Measurements from ENCODE around the gene LTBR. TPM values are rescaled to one million over a fixed set of nuclear protein-coding genes. Genes with fewer than 3 reads are reported as not detected.

The LTBR gene
- total and polyA plus RNA-seq, 2 experiments from 2014 or later: 42.4 to 79.8 TPM

GRCh38 chr12:6367065-6367968 is 16.6 kb upstream of the LTBR start:
- whole genome bisulfite sequencing (ENCODE audit: low lambda C conversion rate, missing lambda C conversion rate): 68% methylated on average over 11 of the region's 11 CpGs
- Histone ChIP-seq H3K9me2 (replicated peaks; ENCODE audit: insufficient read depth) (no peaks in the 10 kb centered on the region), H3K27ac (no peak overlapping the region), H3K9me3 (ENCODE audit: low read depth) (no peaks in the 10 kb centered on the region), H3K27me3 (no peaks in the 10 kb centered on the region), H4K20me1 (ENCODE audit: insufficient read depth, poor library complexity, severe bottlenecking) (no peaks in the 10 kb centered on the region), H3K4me2 (no peak overlapping the region), H3K4me1 (ENCODE audit: insufficient read depth) (peaks cover 24% of the 10 kb centered on the region), H3K4me3 (no peak overlapping the region), H2AFZ (no peak overlapping the region), H3K36me3 (replicated peaks; ENCODE audit: insufficient read depth, low read depth) (no peaks in the 10 kb centered on the region), H3K79me2 (peaks cover 15% of the 10 kb centered on the region)
- no peak for TF ChIP-seq EZH2 (IDR thresholded peaks at IDR 0.05; ENCODE audit: borderline replicate concordance)
- peak; percentile 32 for TF ChIP-seq CTCF (IDR thresholded peaks at IDR 0.05; ENCODE audit: poor library complexity)
- no peak for TF ChIP-seq EZH2phosphoT487 (IDR thresholded peaks at IDR 0.05; ENCODE audit: low read depth, severe bottlenecking, unreplicated experiment)
- DNase-seq (ENCODE audit: low spot score): no peak

DNA sequence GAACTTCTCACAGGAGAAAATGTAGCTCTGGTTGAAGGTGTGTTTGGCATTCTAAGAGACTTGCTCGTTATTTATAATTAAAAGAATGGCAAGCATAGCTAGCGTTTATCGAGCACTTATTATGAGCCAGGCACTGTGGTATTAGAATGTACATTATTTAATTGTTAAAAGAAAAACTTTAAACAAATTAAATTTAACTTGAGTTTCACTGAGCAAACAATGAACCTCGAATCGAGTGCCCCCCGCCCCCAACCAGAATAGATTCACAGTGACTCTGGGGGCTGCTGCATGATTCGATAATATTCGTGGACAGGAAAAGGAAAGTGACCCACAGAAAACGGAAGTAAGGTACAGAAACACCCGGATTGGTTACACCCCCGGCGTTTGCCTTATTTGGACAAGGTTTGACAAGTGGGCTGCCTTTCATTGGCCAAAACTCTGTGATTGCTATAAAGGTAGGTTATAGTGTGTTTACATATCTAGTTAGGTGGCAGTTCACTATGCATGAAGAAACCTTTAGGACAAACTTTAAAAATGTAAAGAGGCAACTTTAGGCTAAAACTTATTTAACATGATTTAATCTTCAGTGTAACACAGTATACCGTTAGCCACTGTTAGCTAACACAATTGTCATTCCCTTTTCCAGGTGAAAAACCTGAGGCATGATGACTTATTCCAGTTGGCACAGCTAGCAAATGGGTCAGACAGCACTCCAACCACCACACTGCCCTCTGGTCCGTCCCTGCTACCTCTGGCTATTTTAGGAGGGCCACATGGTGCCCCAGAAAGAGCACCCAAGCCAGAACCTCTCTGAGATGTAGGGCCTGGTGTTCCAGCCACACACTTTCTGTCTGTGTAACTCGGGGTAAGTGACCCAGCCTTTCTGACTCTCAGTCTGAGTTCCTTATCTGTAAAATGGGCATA is 15.7 kb upstream of the LTBR start:
- Histone ChIP-seq H3K36me3 (replicated peaks; ENCODE audit: insufficient read depth, low read depth) (no peaks in the 10 kb centered on the region), H3K79me2 (peaks cover 15% of the 10 kb centered on the region), H3K27me3 (no peaks in the 10 kb centered on the region), H4K20me1 (ENCODE audit: insufficient read depth, poor library complexity, severe bottlenecking) (no peaks in the 10 kb centered on the region), H3K9me3 (ENCODE audit: low read depth) (no peaks in the 10 kb centered on the region), H3K4me1 (ENCODE audit: insufficient read depth) (peaks cover 26% of the 10 kb centered on the region), H3K4me3 (no peak overlapping the region), H2AFZ (no peak overlapping the region), H3K27ac (no peak overlapping the region), H3K9me2 (replicated peaks; ENCODE audit: insufficient read depth) (no peaks in the 10 kb centered on the region), H3K4me2 (no peak overlapping the region)
- no peak for TF ChIP-seq EZH2phosphoT487 (IDR thresholded peaks at IDR 0.05; ENCODE audit: low read depth, severe bottlenecking, unreplicated experiment)
- TF ChIP-seq EZH2 (IDR thresholded peaks at IDR 0.05; ENCODE audit: borderline replicate concordance): no peak
- TF ChIP-seq CTCF (IDR thresholded peaks at IDR 0.05; ENCODE audit: poor library complexity): no peak
- no peak for DNase-seq (ENCODE audit: low spot score)
- 87% methylated on average over 15 of the region's 15 CpGs for WGBS (ENCODE audit: low lambda C conversion rate, missing lambda C conversion rate)

GRCh38 chr12:6368906-6369525 is 14.9 kb upstream of the LTBR start:
- no peak for DNase-seq (ENCODE audit: low spot score)

More at GRCh38 chr12:6368906-6369525, 14.9 kb upstream of the LTBR start:
- TF ChIP-seq EZH2 (IDR thresholded peaks at IDR 0.05; ENCODE audit: borderline replicate concordance): no peak
- TF ChIP-seq EZH2phosphoT487 (IDR thresholded peaks at IDR 0.05; ENCODE audit: low read depth, severe bottlenecking, unreplicated experiment): no peak
- no peak for TF ChIP-seq CTCF (IDR thresholded peaks at IDR 0.05; ENCODE audit: poor library complexity)
- Histone ChIP-seq H3K27me3 (no peaks in the 10 kb centered on the region), H3K36me3 (replicated peaks; ENCODE audit: insufficient read depth, low read depth) (no peaks in the 10 kb centered on the region), H4K20me1 (ENCODE audit: insufficient read depth, poor library complexity, severe bottlenecking) (no peaks in the 10 kb centered on the region), H3K79me2 (peaks cover 15% of the 10 kb centered on the region), H3K27ac (no peak overlapping the region), H3K4me3 (no peak overlapping the region), H3K4me1 (ENCODE audit: insufficient read depth) (peaks cover 26% of the 10 kb centered on the region), H3K9me2 (replicated peaks; ENCODE audit: insufficient read depth) (no peaks in the 10 kb centered on the region), H3K9me3 (ENCODE audit: low read depth) (no peaks in the 10 kb centered on the region), H2AFZ (no peak overlapping the region), H3K4me2 (no peak overlapping the region)
- 92% methylated on average over 9 of the region's 9 CpGs for WGBS (ENCODE audit: low lambda C conversion rate, missing lambda C conversion rate)
